Tracheal epithelial cell (primary cell): ENCODE data around the gene CALCR. TPM values are rescaled to one million over a fixed set of nuclear protein-coding genes. Genes with fewer than 3 reads are reported as not detected.

ENCODE experiments used
- total RNA-seq: library from RNA; depleted of rRNA; stranded (reverse); fragments of >200 nt; gene quantifications from 2 replicates; pipeline ENCODE4 v1.2.1, GENCODE V29; 2014

CALCR gene
- not detected in 2 replicates for total RNA-seq

DNA sequence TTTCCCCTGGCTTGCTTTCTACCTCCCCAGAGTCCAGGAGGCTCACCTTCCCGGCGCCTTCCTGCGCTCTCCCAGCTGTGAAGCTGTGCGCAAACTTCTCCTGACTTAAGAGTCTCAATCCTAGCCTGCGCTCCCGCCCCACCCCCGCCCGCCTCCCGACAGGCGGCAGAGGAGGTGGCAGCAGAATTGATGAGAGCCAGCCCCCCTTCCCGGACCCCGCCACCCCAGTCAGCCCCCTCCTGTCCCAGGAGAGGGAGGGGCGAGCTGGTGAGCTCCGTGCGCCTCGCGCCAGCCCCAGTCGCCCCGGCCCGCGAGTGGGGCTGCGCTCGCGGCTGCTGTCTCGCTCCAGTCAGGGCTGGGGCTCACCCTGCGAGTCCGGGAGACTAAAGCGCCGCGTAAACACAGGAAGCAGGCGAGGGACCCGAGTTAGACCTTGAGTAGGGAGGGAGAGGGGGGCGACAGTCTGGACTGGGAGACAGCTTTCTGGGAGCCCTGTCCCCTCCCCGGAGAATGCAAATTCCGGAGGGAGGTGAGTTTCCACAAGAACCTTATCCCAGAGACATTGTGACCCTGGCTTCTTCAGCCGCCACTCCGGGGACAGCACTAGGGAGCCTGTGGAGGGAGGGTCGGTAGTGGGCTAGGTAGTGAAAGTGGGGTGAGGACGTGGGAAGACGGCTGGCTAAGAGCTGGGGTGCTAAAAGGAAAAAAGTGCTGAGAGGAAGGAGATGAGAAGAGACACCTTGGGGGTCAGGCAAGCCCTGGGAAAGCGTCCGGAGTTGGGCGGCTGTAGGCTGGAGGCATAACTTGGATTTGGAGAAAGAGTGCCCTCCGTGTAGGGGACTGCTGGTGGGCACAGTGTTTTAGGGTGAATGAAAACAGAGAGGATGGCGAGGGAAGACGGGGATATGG lies at the start of gene CALCR:
CALCR (minus strand) TSS at position 79 of the 909 bp plus-strand sequence. CDS start 87,743 bp downstream, outside the sequence.

